SJCRH30 (cell line): ENCODE results near the gene HSD3B7. TPM values are rescaled to one million over a fixed set of nuclear protein-coding genes. Genes with fewer than 3 reads are reported as not detected.
"Not testable (repeated sequence)": the region's sequence is repeated elsewhere in the genome, so short reads cannot be mapped to it uniquely, and the experiment has no call there.

Experiments
- DNase-seq, 2 experiments: peaks; one replicate each; pipeline ENCODE4 v3.0.0-alpha.2; 2015 to 2020
- H3K27ac ChIP-seq: fragments of 250-450 bp; sonication (Bioruptor Pico); 2 replicates; pipeline ENCODE4 v1.5.1; 2020; ENCODE audit warnings: mild to moderate bottlenecking, moderate library complexity
- H3K27me3 ChIP-seq: fragments of 250-450 bp; sonication (Bioruptor Pico); 2 replicates; pipeline ENCODE4 v1.5.1; 2020; ENCODE audit warnings: mild to moderate bottlenecking, moderate library complexity
- H3K36me3 ChIP-seq: fragments of 250-450 bp; sonication (Bioruptor Pico); 2 replicates; pipeline ENCODE4 v1.5.1; 2020; ENCODE audit warnings: mild to moderate bottlenecking, moderate library complexity
- H3K4me1 ChIP-seq: fragments of 250-450 bp; sonication (Bioruptor Pico); 2 replicates; pipeline ENCODE4 v1.5.1; 2020; ENCODE audit warnings: mild to moderate bottlenecking, moderate library complexity
- H3K4me3 ChIP-seq: fragments of 250-450 bp; sonication (Bioruptor Pico); 2 replicates; pipeline ENCODE4 v1.5.1; 2020; ENCODE audit warnings: mild to moderate bottlenecking, moderate library complexity
- H3K9me3 ChIP-seq: fragments of 250-450 bp; sonication (Bioruptor Pico); replicated peaks from 2 replicates; pipeline ENCODE4 v1.5.1; 2020; ENCODE audit warnings: mild to moderate bottlenecking, moderate library complexity
- total RNA-seq: library from RNA; depleted of rRNA; stranded (reverse); fragments of >200 nt; shearing (Covaris generic); gene quantifications from 2 replicates; pipeline ENCODE4 v1.2.3, GENCODE V29; 2014; rRNA removed

HSD3B7 gene
- 2.6 and 3.4 TPM in 2 replicates for total RNA-seq

DNA sequence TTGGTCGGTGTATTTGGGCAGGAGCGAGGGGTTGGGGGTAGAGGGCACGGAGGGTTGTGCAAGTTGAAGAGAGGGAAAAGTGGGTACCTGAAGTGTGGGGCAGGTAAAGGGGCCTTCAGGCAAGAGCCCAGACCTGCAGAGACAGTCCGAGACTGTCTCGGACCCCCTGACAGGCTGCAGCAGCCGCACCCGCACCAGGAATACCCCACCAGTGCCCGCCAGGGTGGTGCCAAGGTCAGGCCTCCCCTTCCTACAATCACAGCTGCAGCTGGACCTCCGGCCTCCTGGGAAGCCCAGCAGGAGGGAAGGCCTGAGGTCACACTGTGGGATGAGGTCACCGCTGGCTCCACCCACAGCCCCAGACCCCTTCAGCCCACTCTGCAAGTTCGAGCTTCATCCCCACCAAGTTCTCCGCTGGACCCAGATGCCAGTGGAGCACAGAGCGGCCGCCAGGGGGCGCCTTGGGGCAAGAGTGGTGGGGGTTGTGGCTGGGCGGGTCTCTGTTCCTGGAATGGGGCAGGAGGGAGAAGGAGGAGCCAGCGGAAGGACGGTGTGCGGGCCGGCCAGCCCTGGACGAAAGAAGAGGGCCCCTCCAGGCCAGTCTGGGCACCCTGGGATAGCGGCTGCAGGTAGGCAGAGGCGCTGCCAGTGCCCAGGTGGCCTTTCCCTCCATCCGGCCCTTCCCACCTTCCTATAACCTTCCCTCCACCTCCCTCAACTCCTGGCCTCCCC, at the start of gene HSD3B7:
Gene HSD3B7 (plus strand): TSS at position 539 of the 732 bp plus-strand sequence. CDS start 452 bp downstream, outside the sequence.
- Histone ChIP-seq H3K27me3 (no peaks in the 10 kb centered on the region), H3K4me1 (peaks cover 9% of the 10 kb centered on the region), H3K27ac (peak within 1 kb of the TSS; percentile 12; the same call in 1 of the 2 replicates)

DNA sequence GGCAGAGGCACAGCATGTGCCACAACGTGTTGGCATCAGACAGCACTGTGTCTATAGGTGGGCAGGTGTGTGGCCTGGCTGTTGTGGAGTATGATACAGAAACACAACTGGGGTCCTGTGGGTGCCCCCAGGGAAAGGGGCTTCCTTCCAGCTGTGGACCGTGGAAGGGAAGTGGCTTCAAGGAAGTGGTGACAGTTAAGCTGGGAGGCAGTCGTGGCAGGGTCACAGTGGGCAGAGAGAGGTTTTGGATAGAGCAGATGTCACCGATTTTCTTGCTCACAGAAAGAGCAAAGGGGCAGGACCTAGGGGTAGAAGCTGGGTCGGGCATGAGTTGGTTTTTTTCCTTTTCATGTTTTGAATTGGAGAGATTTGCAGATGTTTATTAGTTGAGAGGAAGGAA, 47.3 kb upstream of the HSD3B7 start:
- Histone ChIP-seq H3K27ac (no peak overlapping the region), H3K4me1 (0 out of 2 replicates have a peak, but pooled peaks cover 3% of the 10 kb centered on the region), H3K27me3 (no peaks in the 10 kb centered on the region), H3K36me3 (peaks cover 15% of the 10 kb centered on the region; the same call in 1 of the 2 replicates), H3K9me3 (no peaks in the 10 kb centered on the region), H3K4me3 (no peak overlapping the region)
- DNase-seq = no peak

More for the DNA sequence above, at the start of gene HSD3B7:
- peaks cover 10% of the 10 kb centered on the region for H3K36me3 ChIP-seq
- no peak within 1 kb of the TSS for H3K4me3 ChIP-seq
- DNase-seq = peak; percentile 89 to 90
- H3K9me3 ChIP-seq = no peaks in the 10 kb centered on the region

DNA sequence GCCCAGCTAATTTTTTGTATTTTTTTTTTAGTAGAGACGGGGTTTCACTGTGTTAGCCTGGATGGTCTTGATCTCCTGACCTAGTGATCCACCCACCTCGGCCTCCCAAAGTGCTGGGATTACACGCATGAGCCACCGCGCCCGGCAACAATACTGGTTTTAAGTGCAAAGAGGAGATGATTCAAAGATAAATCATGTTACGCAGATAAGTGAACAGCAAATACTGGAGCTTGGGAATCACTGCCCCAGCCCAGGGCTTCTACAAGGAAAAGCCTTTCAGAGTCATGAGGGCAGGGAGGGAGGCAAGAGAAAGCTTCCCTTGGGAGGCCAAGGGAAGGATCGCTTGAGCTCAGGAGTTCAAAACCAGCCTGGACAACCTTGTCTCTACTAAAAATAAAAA, 45.4 kb upstream of the HSD3B7 start:
- not testable (repeated sequence) for H3K27ac ChIP-seq, H3K4me3 ChIP-seq, DNase-seq, H3K4me1 ChIP-seq, H3K27me3 ChIP-seq, H3K9me3 ChIP-seq
- H3K36me3 ChIP-seq = peaks cover 21% of the 10 kb centered on the region

DNA sequence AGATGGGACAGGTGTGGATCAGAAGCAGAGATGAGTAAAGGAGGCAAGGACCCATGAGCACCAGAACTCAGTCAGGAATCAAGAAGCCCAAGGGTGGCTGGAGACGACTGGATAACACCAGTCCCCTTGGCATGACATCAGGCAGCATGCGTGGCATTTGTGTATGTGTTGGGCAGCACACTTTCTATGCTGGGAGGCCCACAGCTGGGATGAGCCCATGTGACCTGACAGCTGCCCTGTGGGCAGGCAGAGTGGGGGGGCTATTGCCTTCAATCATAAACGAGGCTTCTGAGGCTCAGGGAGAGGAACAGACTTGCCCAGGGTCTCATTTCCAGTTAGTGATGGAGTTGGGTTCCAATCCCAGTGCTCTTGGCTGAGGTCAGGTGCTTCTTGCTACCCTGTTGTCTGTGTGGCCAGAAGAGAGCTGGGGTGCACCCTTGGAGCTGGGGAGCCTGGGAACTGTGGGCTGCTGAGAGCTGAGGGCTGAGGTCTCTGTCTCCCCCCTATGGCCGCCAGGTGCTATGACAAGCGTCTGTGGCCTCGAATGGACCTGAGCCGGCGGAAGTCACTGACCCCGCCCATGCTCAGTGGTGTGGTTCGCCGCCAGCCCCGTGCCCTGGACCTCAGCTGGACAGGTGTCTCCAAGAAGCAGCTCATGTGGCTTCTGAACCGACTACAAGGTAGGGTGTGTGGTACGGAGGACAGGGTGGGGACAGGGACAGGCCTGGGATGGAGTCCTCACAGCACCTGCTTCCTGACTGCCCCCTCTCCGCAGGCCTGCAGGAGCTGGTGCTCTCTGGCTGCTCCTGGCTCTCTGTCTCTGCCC, 43.2 kb upstream of the HSD3B7 start:
- peak; percentile 72 to 82 for DNase-seq

DNA sequence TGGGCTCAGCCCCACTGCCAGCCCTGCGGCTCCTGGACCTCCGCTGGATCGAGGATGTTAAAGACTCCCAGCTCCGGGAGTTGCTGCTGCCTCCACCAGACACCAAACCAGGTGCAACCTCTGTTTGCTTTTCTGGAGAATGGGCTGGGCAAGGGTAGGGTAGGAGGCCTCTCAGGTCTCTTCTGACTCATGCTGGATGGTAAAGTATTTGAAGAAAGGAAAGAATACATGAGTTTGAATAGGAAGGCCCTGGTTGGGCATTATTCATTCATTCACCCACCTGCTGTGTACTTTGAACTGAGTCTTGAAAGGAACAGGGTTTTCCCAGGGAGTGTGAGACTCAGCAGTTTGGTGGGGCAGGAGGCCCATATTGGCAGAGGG, 42.6 kb upstream of the HSD3B7 start:
- no peak overlapping the region for H3K27ac ChIP-seq
- H3K9me3 ChIP-seq = no peaks in the 10 kb centered on the region
- no peak for DNase-seq
- no peaks in the 10 kb centered on the region for H3K27me3 ChIP-seq
- peaks cover 22% of the 10 kb centered on the region for H3K36me3 ChIP-seq
- no peak overlapping the region for H3K4me3 ChIP-seq
- H3K4me1 ChIP-seq = 0 out of 2 replicates have a peak, but pooled peaks cover 3% of the 10 kb centered on the region

More for the DNA sequence above, 43.2 kb upstream of the HSD3B7 start:
- Histone ChIP-seq H3K4me1 (0 out of 2 replicates have a peak, but pooled peaks cover 3% of the 10 kb centered on the region), H3K27me3 (no peaks in the 10 kb centered on the region), H3K27ac (no peak overlapping the region), H3K4me3 (no peak overlapping the region), H3K36me3 (peaks cover 22% of the 10 kb centered on the region), H3K9me3 (no peaks in the 10 kb centered on the region)

DNA sequence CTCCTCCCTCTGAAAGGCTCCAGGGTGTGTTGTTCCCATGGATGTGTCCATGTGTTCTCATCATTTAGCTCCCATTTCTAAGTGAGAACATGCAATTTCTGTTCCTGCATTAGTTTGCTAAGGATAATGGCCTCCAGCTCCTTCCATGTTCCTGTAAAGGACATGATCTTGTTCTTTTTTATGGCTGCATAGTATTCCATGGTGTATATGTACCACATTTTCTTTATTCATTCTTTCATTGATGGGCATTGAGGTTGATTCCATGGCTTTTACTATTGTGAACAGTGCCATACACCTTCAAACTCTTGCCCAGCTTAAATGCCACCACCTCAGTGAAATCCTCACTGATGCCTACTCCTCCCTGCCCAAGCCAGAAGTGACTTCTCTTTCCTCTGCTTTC, 40.7 kb upstream of the HSD3B7 start:
- Histone ChIP-seq H3K9me3 (no peaks in the 10 kb centered on the region), H3K4me1 (peaks cover 3% of the 10 kb centered on the region; the same call in 1 of the 2 replicates), H3K27ac (no peak overlapping the region), H3K27me3 (no peaks in the 10 kb centered on the region), H3K4me3 (no peak overlapping the region), H3K36me3 (peaks cover 22% of the 10 kb centered on the region)
- DNase-seq = no peak

DNA sequence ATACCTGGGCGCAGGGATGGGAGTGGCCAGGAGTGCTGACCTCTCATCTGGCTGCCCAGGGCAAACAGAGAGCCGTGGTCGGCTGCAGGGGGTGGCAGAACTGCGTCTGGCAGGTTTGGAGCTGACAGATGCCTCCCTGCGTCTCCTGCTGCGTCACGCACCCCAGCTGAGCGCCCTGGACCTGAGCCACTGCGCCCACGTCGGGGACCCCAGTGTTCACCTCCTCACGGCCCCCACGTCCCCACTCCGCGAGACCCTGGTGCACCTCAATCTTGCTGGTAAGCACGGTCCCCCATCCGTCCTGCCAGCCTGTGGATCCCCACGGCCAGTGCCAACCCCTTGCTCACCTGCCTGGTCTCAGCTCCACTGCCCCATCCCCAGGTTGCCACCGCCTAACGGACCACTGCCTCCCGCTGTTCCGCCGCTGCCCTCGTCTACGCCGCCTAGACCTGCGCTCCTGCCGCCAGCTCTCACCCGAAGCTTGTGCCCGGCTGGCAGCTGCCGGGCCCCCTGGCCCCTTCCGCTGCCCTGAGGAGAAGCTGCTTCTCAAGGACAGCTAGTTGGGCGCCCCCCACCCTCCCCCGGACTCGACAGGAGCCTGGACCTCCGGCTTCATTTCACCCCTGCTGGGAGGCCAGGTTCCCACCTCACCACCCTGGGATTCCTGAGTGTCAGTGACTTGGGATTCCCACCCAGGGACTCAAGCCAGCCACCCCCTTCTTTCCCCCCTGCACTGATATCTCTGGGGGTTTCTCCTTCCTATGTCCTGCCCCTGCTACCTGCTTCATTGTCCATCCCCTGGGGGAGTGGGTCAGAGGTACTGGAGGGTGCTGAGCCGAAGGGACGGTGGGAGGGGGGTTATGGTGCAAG, 38.1 kb upstream of the HSD3B7 start:
- Histone ChIP-seq H3K27ac (no peak overlapping the region), H3K9me3 (no peaks in the 10 kb centered on the region), H3K4me1 (peaks cover 11% of the 10 kb centered on the region), H3K4me3 (no peak overlapping the region), H3K27me3 (no peaks in the 10 kb centered on the region), H3K36me3 (peaks cover 12% of the 10 kb centered on the region; the same call in 1 of the 2 replicates)
- no peak for DNase-seq

DNA sequence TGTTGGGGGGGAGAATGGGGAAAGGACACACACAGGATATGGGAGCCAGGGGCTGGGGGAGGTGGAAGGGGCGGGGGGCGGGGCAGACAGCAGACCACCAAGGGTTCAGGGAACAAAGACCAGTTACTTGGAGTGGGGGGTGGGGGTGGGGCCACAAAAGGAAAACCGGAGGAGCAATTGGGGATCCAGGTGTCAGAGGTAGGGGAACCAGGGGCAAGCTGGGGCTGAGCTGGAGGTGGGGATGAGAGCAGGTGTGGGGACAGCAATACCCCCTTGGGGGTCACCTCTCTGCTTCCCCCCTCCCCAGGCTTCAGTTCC, 37.5 kb upstream of the HSD3B7 start:
- peaks cover 12% of the 10 kb centered on the region; the same call in 1 of the 2 replicates for H3K36me3 ChIP-seq
- peaks cover 11% of the 10 kb centered on the region for H3K4me1 ChIP-seq
- H3K27me3 ChIP-seq = no peaks in the 10 kb centered on the region
- no peak for DNase-seq
- H3K27ac ChIP-seq = no peak overlapping the region
- no peaks in the 10 kb centered on the region for H3K9me3 ChIP-seq
- no peak overlapping the region for H3K4me3 ChIP-seq

DNA sequence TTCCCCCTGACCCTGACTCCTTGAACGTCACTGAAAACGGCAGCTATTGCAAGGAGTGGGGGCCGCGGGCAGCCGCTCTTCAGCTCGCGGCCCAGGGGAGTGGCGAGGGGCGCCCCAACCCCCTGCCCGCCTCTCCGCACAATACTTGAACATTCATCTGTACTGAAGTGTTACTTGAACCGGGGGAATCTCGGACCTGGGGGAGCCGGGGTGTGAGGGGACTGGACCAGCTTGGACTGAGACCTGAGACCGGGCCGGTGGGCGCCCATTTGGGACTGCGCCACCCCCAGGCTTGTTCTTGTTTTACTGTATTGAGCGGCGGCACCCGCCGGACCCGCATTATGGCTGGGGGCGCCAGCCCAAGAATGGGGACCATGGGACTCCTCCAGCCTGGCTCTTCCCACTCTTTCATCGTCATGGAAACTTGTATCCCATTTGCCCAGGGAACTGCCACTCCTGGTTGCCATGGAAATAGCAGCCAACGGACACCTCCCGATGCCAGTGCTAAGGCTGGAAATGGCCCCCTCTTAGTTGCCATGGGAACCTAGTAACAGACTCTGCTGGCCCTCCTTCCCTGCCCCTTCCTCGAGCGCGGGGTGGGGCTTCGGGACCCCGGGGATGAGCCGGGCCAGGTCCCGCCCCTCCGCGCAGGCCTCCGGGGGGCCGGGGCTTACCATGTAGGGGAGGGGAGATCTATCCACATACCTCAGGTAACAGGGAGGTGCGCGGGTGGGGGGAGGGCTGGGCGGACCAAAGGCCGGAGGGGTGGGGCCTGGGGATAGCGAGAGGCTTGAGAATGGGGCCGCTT, 36.9 kb upstream of the HSD3B7 start:
- Histone ChIP-seq H3K4me3 (peak overlapping the region; percentile 94), H3K36me3 (peaks cover 10% of the 10 kb centered on the region; the same call in 1 of the 2 replicates), H3K4me1 (peaks cover 11% of the 10 kb centered on the region), H3K9me3 (no peaks in the 10 kb centered on the region), H3K27ac (no peak overlapping the region; the same call in 1 of the 2 replicates), H3K27me3 (no peaks in the 10 kb centered on the region)
- peak; percentile 90 to 91 for DNase-seq

DNA sequence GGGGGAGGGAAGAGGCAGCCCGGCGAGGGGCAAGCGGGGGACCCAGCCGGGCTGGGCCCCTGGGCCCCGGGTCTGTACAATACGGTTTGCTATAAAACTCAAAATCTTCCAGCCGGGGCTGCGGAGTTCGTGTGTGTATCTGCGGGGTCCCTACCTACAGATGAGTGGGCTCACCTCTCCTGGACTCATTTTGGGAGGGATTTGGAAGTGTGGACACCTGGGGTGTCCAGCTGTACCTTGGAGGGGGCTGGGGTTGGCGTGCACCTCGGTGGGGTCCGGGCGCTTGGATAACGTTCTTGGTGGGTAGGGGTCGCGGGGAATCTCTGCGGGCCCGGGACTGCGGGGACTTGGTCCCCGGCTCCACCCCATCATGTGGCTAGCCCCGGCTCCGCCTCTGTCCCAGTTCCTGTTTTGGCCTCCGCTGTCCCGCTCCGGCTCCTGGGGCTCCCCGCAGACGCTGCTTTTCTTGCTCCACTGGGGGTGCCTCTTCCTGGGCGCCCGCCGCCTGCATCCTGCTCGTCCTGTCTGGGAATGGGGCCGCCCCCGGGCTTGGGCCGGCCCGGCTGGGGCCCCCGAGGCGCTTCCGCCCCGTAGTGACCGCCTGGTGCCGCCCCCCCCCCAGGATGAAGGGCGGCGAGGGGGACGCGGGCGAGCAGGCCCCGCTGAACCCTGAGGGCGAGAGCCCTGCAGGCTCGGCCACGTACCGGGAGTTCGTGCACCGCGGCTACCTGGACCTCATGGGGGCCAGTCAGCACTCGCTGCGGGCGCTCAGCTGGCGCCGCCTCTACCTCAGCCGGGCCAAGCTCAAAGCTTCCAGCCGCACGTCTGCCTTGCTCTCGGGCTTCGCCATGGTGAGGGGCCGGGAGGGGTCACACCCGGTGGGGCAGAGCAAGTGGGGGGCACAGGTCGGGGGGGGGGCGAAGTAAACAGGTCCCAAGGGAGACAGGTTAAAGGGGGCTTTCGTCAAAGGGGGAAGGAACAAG, 36.0 kb upstream of the HSD3B7 start, which contains the start of gene ORAI3:
Gene ORAI3 (plus strand): TSS at position 402 of the 983 bp plus-strand sequence. CDS start 222 bp downstream, at position 624.
- Histone ChIP-seq H3K27me3 (no peaks in the 10 kb centered on the region), H3K4me1 (peaks cover 13% of the 10 kb centered on the region), H3K9me3 (no peaks in the 10 kb centered on the region), H3K4me3 (peak within 1 kb of the TSS; percentile 94), H3K27ac (peak within 1 kb of the TSS; percentile 48; the same call in 1 of the 2 replicates), H3K36me3 (peaks cover 6% of the 10 kb centered on the region; the same call in 1 of the 2 replicates)
- DNase-seq = peak; percentile 68 to 70

DNA sequence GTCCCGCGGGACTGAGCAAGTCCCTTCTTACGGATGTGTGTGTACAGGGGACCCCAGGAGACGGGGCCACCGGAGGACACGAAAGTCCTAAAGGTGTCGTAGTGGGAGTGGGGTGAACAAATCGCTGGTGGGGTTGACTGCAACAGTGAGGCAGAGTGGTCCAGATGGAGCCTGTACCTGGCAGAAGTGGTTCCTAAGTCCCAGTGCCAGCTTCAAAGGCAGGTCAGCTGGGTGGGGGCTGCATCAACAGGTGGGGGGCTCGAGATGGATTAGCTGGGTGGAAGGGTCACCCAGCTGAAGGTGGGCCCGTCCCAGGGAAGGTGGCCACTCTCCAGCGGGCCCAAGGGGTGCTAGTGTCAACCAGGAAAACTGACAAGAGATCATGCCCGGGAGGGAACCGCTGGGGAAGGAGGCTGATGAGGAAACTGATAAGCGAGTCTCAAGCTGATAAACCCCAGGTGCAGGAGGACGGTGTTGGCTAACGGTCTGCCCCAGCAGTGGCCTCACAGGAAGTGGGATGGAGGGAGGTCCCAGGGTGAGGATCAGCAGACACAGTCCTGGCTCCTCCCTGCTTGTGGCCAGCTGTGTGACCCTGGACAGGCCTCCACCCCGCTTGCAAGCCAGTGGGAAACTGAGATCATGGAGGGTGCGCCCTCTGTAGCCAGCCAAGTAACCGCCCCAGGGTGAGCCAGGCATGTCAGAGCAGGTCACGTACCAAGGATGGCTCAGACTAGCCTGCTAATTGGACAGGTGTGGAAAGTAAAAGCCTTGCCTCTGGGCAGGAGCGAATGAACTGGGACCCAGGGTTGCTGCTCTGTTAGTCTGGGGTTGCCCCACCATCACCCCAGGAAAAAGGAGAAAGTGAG, 35.1 kb upstream of the HSD3B7 start:
- H3K27me3 ChIP-seq = no peaks in the 10 kb centered on the region
- H3K36me3 ChIP-seq = no peaks in the 10 kb centered on the region
- H3K9me3 ChIP-seq = no peaks in the 10 kb centered on the region
- peak; percentile 81 to 85 for DNase-seq
- H3K4me1 ChIP-seq = peaks cover 13% of the 10 kb centered on the region
- no peak overlapping the region for H3K27ac ChIP-seq
- peak overlapping the region; percentile 94 for H3K4me3 ChIP-seq

DNA sequence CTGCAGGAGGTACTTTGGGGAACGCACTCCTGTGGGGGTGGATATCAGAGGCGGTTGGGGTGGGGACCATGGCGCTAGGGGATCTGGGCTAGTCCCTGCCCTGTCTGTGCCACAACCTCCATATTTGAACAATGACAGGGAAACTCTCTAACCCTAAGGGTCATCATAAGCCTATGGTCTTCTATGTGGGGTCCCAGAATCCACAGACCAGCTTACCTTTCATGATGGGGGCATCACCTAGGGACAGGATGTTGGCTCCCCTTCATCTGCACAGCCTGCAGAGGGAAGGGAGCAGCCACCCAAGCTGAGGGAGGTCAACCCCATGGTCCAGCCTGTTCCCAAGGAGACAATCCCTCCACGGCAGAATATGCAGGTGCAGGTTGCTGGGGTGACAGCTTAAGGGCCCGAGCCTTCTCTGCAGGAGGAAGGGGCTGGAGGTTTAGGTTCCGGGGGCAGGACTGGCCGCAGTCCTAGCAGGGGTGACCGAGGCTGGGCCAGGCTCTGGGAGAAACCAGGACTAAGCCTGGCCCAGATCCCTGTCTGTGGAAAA, 34.4 kb upstream of the HSD3B7 start:
- no peak overlapping the region for H3K4me3 ChIP-seq
- H3K4me1 ChIP-seq = peaks cover 13% of the 10 kb centered on the region
- H3K27me3 ChIP-seq = no peaks in the 10 kb centered on the region
- H3K36me3 ChIP-seq = no peaks in the 10 kb centered on the region
- H3K9me3 ChIP-seq = no peaks in the 10 kb centered on the region
- DNase-seq = no peak
- no peak overlapping the region for H3K27ac ChIP-seq
